GM18498 (cell line): ENCODE data around the gene CDK5RAP3.
"Not testable (repeated sequence)": the region's sequence is repeated elsewhere in the genome, so short reads cannot be mapped to it uniquely, and the experiment has no call there.

Experiments used
- ATAC-seq: cut with Tn5 transposase; IDR thresholded peaks from one replicate; pipeline ENCODE4 v1.9.1; 2021; ENCODE audit warnings: mild to moderate bottlenecking, moderate library complexity; ENCODE audit not compliant: unreplicated experiment

The CDK5RAP3 gene

GRCh38 chr17:47996201-47996600 is 25.3 kb downstream of the CDK5RAP3 start:
- ATAC-seq = no peak

GRCh38 chr17:47997586-47997985 is 26.7 kb downstream of the CDK5RAP3 start:
- ATAC-seq = no peak

DNA sequence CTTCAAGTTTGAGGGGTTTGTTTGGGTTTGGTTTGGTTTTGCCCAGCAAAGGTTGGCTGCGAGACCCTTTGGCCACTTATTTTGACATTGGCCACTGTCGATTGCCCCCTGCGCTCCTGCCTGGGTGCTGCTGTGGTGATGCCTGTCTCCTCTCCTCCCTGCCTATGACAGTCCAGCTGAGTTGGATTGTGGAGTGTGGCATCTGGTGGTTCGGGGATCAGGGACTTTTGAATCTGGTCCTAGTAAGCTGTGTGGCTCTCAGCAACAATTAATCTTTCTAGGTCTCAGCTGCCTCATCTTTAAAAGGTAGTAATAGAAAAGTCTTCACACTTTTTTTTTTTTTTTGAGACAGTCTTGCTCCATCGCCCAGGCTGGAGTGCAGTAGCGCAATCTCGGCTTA is 27.1 kb downstream of the CDK5RAP3 start:
- no peak for ATAC-seq

DNA sequence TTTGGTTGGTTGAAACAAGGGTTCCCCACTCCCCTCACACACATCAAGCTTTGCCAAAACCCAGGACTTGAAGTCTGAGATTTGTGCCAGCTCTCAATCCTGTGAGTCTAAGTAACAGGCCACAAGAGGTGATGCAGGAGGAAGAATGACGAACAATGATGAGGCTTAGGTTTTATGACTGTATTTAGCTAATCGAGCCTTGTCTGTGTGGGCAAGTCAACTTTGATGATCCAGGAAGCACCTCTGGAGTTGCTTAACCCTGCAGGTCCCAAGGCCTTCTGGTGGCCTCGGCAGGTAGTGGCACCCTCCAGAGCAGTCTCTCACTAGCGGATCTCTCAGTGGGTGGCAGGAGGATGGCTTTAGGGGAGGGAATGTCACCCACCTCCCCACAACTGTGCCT is 28.7 kb downstream of the CDK5RAP3 start:
- no peak for ATAC-seq

DNA sequence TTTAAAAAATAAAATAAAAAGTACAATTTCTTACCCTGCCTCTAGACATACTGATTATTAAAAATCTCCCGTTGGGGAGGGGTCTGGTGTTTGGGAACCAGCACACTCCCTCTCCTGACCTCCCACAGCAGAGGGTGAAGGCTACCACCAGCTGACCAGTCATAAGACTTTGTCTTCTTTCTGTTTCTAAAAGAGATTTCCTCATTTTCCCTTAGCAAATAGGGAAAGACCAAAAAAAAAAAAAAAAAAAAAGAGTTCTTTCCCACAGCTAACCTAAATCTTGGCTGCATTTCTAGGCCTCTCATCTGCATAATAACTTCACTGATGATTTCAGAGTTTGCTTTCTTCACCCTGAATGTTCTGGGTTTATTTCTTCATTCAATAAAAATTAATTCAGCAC is 30.3 kb downstream of the CDK5RAP3 start:
- no peak for ATAC-seq

DNA sequence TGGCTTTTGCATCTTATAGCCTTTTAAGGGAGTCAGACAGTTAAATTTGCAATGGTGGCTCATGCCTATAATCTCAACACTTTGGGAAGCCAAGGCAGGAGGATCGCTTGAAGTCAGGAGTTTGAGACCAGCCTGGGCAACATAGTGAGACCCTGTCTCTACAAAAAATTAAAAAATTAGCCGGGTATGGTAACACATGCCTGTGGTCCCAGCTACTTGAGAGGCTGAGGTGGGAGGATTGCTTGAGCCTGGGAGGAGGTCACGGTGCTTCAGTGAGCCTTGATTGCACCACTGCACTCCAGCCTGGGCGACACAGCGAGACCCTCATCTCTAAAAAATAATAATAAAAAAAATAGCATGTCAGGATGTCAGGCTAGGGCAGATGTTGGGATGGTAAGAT is 30.7 kb downstream of the CDK5RAP3 start:
- not testable (repeated sequence) for ATAC-seq

DNA sequence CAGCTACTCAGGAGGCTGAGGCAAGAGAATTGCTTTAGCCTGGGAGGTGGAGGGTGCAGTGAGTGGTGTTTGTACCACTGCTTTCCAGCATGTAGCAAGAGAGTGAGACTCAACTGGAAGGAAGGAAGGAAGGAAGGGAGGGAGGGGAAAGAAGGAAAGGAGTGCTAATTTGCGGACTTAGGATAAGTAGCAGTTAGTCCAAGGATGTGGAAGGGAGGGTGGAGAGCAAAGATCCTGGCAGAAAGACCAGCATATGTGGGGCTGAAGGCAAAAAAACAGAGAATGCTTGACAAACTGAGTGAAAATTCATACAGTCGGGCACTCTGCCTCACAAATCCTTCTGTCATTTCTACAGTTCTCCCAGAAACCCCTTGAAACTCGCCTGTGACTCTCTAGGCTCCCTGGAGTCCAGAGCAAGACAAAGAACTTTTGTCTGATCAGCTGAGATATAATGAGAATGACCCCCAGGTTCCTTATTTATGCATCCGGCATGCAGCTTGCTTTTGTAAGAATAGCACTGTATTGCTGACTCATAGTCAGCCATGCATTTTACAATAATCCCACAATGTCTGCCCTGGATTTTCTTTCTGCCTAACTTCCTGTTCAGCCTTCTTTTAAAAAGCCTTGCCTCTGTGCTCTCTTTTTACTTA is 31.5 kb downstream of the CDK5RAP3 start:
- ATAC-seq = no peak

GRCh38 chr17:48002916-48003416 is 32.1 kb downstream of the CDK5RAP3 start:
- no peak for ATAC-seq

DNA sequence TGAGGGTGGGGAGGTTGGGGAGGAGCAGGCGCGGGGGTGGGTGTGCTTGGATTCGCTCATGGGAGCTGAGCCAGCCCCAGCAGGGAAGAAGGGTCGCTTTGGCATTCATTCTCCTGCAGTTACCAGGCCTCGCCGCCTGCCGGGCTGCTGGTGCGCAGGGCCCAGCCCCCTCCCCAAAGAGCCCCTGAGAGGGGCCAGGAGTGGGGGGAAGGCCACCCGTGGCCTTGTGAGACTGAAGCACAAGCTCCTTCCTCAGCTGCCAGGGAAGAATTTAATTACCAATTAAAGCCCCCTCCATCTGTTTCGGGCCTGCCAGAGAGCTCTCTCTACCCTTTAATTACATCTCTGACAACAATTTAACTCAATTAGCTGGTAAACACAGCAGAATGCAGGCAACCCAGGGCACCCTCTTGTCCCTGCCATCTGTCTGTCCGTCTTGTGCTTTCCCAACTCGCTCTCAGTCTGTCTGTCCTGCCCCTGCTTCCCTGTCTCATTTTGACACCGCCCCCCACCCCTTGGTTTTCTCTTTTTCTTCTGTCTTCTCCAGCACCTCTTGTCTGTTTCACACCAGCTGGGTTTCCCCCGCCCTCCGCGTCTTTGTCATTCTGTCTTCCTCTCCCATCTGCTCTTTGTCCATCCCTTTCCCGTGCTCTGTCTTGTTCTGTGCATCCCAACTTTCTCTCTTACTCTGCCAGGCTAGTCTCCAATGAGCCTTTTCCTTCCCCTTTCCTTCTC is 32.7 kb downstream of the CDK5RAP3 start:
- ATAC-seq = no peak

DNA sequence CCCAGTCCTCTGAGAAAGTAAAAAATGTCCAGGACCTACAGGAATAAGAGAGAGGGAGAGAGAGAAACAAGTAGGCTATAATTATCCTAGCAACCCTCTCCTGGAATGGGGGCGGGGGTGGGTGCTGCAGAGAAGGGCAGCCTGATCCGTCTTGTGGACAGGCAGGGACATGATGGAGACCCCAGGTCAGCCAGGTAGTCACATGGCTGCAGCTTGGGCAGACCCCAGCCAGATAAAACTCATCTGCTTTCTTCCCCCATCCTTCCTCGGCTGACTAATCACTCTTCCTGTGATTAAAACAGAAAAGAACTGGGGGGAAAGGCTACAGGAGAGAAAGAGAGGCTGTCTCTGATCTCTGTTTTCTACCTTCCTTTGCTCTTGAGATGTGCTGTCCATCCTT is 34.1 kb downstream of the CDK5RAP3 start:
- no peak for ATAC-seq

- no peak for ATAC-seq
Measured at GRCh38 chr17:48006936-48007709, 36.2 kb downstream of the CDK5RAP3 start.

GRCh38 chr17:48010193-48010592 is 39.3 kb downstream of the CDK5RAP3 start:
- ATAC-seq = no peak

DNA sequence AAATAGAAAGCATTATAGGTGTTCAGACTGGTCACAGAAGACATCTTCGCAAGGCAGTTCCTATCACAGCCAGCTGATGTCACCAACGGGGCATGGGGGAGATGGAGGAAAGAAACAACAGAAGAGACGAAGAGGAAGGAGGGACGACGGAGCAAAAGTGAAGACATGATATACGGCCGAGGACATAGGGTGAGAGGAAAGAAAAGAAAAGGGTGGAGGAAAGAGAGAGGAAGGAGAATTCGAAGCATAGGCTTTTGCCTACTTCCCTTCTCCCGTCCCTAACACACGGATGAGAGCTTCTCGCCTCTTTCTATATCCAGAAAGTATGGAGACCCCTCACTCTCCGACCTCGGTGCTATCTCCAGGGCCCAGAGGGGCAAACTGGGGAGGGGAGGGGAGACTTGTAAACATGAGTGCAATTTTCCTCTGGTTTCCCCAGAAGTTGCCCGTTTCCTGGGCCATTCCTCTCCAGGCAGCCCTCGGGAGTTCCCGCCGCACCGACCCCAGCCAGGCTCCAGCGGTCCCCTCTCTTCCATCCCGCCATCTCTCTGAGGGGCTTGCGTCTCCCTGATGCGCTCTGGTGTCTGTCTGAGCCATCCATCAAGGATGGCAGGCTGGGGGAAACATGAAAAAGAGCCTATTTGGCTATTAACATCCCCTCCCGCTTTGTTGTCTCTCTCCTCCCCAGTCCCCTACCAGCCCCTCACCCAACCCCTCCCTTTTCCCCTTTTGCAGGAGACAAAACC is 40.7 kb downstream of the CDK5RAP3 start:
- no peak for ATAC-seq

DNA sequence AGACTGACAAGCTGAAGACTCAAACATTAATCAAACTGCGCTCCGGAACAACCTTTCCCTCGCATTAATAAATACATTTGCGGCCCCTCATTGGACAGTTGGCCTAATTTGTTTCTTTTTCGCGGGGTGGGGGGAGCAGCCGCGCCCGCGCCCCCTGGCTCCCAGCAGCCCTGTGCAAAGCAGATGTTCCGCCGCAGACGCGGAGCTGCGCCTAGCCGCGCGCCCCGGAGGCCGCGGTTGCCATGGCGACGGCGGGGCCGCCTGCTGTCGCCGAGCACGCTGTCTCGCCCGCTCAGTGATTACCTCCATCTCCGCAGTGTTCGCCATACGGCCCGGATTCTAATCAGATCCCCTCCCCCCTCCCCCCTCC is 41.2 kb downstream of the CDK5RAP3 start:
- no peak for ATAC-seq

DNA sequence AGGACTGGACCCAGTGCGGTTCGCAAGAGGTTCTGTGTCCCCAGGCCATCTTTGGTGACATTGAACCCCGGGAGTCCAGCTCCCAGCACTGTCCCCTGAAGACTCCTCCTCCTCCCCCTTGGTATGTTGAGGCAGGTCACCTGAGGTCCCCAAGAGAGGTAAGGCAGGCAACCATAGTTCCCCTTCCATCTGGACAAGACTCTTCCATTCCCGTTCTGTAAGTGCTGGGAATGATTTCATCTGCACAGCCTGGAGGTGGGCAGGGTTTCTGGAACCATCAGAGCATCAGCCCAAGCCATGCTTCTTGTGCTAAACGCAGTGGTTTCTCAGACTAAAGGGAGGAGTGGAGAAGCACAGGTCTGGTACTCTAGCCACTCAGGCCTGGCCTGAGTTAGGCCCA is 41.7 kb downstream of the CDK5RAP3 start:
- ATAC-seq = no peak

DNA sequence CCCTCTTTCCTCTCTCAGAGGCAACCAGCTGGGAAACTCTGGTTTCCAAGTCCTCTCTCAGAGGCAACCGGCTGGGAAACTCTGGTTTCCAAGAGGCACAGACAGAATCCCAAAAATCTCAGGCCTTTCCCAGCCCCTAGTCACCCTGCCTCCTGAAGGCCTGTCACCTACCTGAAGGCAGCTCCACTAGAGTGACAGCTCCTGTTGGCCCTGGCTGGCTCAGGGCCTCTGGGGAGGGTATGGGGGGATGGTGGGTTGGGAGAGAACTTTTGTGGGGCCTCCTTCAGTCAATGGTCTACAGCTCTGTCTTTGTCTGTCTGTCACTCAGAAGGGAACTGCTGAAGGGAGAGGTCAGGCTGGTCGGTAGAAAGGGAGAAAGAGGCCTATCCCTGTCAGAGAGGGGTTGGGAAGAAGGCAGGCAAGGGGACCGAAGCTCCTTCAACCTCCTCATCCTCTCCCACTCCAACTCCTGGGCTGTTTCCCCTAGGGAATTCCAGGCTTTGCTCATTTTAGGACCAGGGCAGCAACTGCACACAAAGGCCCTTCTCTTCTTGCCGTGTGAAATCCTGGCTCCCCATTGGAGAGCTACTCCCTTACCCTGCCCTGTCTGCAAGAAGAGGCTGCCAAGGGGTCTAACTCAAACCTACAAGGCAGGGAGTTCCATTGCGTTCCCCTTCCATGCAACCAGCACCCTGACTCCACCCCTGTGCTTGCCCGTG is 43.1 kb downstream of the CDK5RAP3 start:
- ATAC-seq = no peak

- no peak for ATAC-seq
Measured at GRCh38 chr17:48014595-48015111, 43.7 kb downstream of the CDK5RAP3 start.

DNA sequence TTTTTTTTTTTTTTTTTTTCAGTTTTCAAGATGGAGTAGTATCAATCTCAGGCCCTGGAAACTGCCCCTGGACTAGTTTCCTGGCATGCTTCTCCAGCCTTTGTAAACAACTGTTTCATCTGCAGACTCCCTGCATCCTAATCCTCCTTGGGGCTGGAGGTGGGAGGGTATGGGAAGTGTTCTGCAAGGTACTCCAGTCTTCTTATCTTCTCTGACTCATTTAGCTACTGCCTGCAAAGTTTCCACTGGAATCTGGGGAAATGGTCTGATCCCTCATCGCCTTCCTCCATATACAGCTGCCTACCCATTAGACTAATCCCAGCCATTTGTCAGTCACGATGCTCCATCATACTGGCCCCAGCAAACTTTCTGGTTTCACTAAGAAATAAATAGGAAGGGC is 45.2 kb downstream of the CDK5RAP3 start:
- no peak for ATAC-seq

DNA sequence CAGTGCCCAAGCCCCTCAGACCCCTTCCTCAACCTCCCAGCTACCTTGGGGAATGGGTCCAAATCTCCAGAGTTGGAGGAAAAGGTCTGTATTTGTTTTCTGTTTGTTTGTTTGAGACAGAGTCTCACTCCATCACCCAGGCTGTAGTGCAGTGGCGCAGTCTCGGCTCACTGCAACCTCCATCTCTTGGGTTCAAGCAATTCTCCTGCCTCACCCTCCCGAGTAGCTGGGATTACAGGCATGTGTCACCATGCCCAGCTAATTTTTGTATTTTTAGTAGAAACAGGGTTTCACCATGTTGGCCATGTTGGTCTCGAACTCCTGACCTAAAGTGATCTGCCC is 46.9 kb downstream of the CDK5RAP3 start:
- ATAC-seq = peak; percentile 18

DNA sequence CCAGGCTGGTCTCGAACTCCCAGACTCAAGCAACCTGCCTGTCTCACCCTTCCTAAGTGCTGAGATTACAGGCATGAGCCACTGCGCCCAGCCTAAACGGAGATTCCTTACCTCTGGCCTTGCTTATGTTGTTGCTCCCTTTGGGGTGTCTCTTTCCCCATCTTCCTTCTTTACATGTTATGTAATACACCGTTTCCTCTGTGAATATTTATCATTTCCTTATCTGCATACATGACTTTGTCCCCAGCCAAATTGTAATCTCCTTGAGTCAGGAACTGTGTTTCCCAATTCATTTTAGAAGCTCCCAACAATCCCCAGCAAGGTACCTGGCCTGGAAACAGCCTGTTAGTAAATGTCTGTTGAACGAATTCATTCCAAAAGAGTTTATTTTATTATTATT is 51.0 kb downstream of the CDK5RAP3 start:
- no peak for ATAC-seq
